GM18868 (cell line): Measurements from ENCODE around the gene TSPAN9.
A peak's percentile ranks its signal among the peaks of the same experiment; 100 is the strongest.
"Not testable (repeated sequence)": the region's sequence is repeated elsewhere in the genome, so short reads cannot be mapped to it uniquely, and the experiment has no call there.

Source experiments
- ATAC-seq: cut with Tn5 transposase; IDR thresholded peaks from one replicate; pipeline ENCODE4 v1.9.1; 2021; ENCODE audit warnings: mild to moderate bottlenecking, moderate library complexity; ENCODE audit not compliant: unreplicated experiment

Gene TSPAN9

GRCh38 chr12:3043406-3043805 lies 33.8 kb upstream of the TSPAN9 start:
- no peak for ATAC-seq

- no peak for ATAC-seq
Observed at GRCh38 chr12:3044141-3044630, 33.0 kb upstream of the TSPAN9 start.

- no peak for ATAC-seq
Observed at GRCh38 chr12:3045494-3045893, 31.7 kb upstream of the TSPAN9 start.

- ATAC-seq = no peak
Observed at GRCh38 chr12:3045989-3046388, 31.2 kb upstream of the TSPAN9 start.

GRCh38 chr12:3046441-3047200 lies 30.6 kb upstream of the TSPAN9 start:
- no peak for ATAC-seq

GRCh38 chr12:3047961-3048360 lies 29.2 kb upstream of the TSPAN9 start:
- ATAC-seq = no peak

GRCh38 chr12:3048540-3048939 lies 28.6 kb upstream of the TSPAN9 start:
- ATAC-seq = no peak

GRCh38 chr12:3049176-3049575 lies 28.0 kb upstream of the TSPAN9 start:
- no peak for ATAC-seq

GRCh38 chr12:3049611-3050249 lies 27.4 kb upstream of the TSPAN9 start:
- ATAC-seq = no peak

GRCh38 chr12:3054374-3054773 lies 22.8 kb upstream of the TSPAN9 start:
- no peak for ATAC-seq

GRCh38 chr12:3055026-3055703 lies 22.0 kb upstream of the TSPAN9 start:
- ATAC-seq = no peak

GRCh38 chr12:3055704-3056467 lies 21.3 kb upstream of the TSPAN9 start:
- ATAC-seq = no peak

- ATAC-seq = no peak
Observed at GRCh38 chr12:3061059-3061458, 16.1 kb upstream of the TSPAN9 start.

- no peak for ATAC-seq
Observed at GRCh38 chr12:3061501-3062215, 15.5 kb upstream of the TSPAN9 start.

GRCh38 chr12:3065300-3065699 lies 11.9 kb upstream of the TSPAN9 start:
- ATAC-seq = no peak

- ATAC-seq = not testable (repeated sequence)
Observed at GRCh38 chr12:3065846-3066245, 11.3 kb upstream of the TSPAN9 start.

- ATAC-seq = no peak
Observed at GRCh38 chr12:3069714-3070113, 7.5 kb upstream of the TSPAN9 start.

GRCh38 chr12:3071107-3071506 lies 6.1 kb upstream of the TSPAN9 start:
- ATAC-seq = no peak

GRCh38 chr12:3071710-3072109 lies 5.5 kb upstream of the TSPAN9 start:
- ATAC-seq = no peak

GRCh38 chr12:3073438-3074250 lies 3.5 kb upstream of the TSPAN9 start:
- peak; percentile 59 for ATAC-seq
